ENCODE measurements around the gene ACAD8. TPM values are rescaled to one million over a fixed set of nuclear protein-coding genes. Genes with fewer than 3 reads are reported as not detected.

Gene ACAD8
- polyA plus RNA-seq, 6 donors from 2014 or later = 13.0 to 17.1 (median 14.1) TPM

- peaks cover 0 to 6% of the 10 kb centered on the region in 2 donors for H3K36me3 Mint-ChIP-seq
- H3K27ac Mint-ChIP-seq = peak overlapping the region in 3 of 6 donors; percentile 22 to 92 (median 46)
- peaks cover 27 to 48% (median 32%) of the 10 kb centered on the region in 3 donors for H3K27me3 Mint-ChIP-seq
- peaks cover 52 to 75% (median 65%) of the 10 kb centered on the region in 3 donors for H3K4me1 Mint-ChIP-seq
- peak overlapping the region in 6 of 8 donors; percentile 13 to 65 (median 47) for H3K4me3 Mint-ChIP-seq
- H3K9me3 Mint-ChIP-seq = no peaks in the 10 kb centered on the region
- ATAC-seq (ENCODE audit: low read depth in 2 of 2) = no peak
- no peak for DNase-seq
These were observed 24.1 kb upstream of the ACAD8 start for GRCh38 chr11:134229126-134229790.

DNA sequence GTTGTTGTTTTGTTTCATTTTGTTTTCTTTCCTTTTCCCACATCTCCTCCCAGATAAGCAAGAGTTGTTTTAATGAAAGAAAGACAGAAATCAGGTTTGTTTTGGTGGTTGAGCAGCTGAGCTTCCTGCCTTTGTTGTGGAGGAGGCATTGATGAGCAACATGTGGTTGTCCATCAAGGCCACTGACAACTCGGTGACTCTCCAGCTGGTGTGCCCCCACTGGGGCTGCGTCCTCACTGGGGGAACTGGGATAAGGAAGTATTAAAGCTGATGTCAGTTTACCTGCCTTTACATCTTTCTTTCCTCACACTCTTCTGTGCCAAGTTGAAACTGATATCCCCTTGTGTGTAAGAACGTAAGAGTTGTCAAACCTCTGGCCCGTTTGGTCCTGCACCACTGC lies 23.0 kb upstream of the ACAD8 start:
- DNase-seq = no peak
- H3K36me3 Mint-ChIP-seq = peaks cover under 1 to 6% of the 10 kb centered on the region in 2 donors

DNA sequence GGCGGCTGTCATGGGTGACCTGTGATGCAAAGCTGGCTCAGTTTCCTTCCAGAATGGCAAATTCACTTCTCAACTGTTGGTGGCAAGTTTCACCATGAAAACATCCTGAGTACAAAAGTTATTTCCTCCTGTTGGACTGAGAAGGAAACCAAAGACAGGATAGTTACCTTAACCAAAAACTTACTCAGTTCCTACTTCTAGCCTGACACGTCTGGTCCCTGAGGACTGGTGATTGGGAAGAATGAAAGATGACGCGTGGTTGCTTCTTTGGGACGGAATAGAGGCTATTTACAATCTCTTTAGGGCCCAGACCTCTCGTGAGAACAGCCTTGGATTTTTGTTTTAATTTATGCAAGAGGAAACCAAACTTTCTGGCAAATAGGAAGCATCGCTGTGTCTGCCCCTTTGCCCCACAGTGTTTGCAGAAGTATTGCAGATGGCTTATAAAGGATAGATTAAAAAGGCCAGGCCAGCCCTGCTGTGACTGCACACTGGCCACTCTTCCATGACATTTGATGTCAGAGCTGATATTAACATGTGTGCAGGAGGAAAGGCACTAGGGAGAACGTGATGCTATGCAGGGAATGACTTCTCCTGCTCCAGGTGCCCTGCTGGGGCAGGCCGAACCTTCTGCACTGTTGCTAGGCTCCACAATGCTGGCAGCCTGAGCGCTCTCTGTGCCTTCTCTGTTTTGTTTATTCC lies 21.3 kb upstream of the ACAD8 start:
- H3K36me3 Mint-ChIP-seq = peaks cover 6 to 16% of the 10 kb centered on the region in 2 donors
- H3K27me3 Mint-ChIP-seq = peaks cover 22 to 39% (median 24%) of the 10 kb centered on the region in 3 donors
- H3K4me1 Mint-ChIP-seq = peaks cover 45 to 55% (median 51%) of the 10 kb centered on the region in 3 donors
- peak overlapping the region in 5 of 8 donors; percentile 10 to 74 (median 44) for H3K4me3 Mint-ChIP-seq
- ATAC-seq (ENCODE audit: low read depth in 2 of 2) (no peak), DNase-seq (no peak)
- no peaks in the 10 kb centered on the region for H3K9me3 Mint-ChIP-seq
- peak overlapping the region in 2 of 6 donors; percentile 8 to 17 for H3K27ac Mint-ChIP-seq

More for the DNA sequence above, 23.0 kb upstream of the ACAD8 start:
- no peak for ATAC-seq (ENCODE audit: low read depth in 2 of 2)
- Mint-ChIP-seq H3K4me3 (peak overlapping the region in 7 of 8 donors; percentile 31 to 84 (median 54)), H3K27me3 (peaks cover 27 to 52% (median 31%) of the 10 kb centered on the region in 3 donors), H3K9me3 (no peaks in the 10 kb centered on the region), H3K27ac (peak overlapping the region in 2 of 6 donors; percentile 53 to 63), H3K4me1 (peaks cover 47 to 69% (median 62%) of the 10 kb centered on the region in 3 donors)

DNA sequence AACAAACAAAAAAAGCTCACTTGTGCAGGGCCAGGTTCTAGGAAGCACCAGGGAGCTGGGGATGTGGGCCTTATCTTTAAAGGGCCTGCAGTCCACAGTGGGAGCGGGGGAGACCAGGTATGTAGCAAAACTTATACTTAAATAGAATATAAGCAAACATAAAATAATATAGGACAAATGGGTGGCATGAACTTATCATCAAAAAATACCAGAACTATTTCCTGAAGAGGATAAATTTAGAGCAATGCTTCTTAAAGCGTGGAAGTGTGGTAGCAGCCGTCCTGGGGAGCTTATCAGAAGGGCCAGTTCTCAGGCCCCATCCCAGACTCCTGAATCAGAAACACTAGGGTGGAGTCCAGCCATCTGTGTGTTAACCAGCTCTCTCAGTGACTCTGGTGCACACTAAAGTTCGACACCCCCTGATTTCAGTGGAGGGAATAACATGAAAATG lies 19.6 kb upstream of the ACAD8 start:
- Mint-ChIP-seq H3K36me3 (peaks cover 12 to 29% of the 10 kb centered on the region in 2 donors), H3K4me1 (peaks cover 29 to 46% (median 39%) of the 10 kb centered on the region in 3 donors), H3K4me3 (no peak overlapping the region), H3K27me3 (peaks cover 19 to 27% (median 22%) of the 10 kb centered on the region in 3 donors), H3K9me3 (no peaks in the 10 kb centered on the region), H3K27ac (no peak overlapping the region)
- DNase-seq = no peak
- no peak for ATAC-seq (ENCODE audit: low read depth in 2 of 2)

- Mint-ChIP-seq H3K4me3 (no peak overlapping the region), H3K9me3 (no peaks in the 10 kb centered on the region), H3K4me1 (peaks cover 15 to 30% (median 22%) of the 10 kb centered on the region in 3 donors), H3K27me3 (peaks cover 8 to 20% (median 14%) of the 10 kb centered on the region in 3 donors), H3K36me3 (peaks cover 17 to 36% of the 10 kb centered on the region in 2 donors), H3K27ac (no peak overlapping the region)
- DNase-seq (no peak), ATAC-seq (ENCODE audit: low read depth in 2 of 2) (no peak)
These were observed 18.0 kb upstream of the ACAD8 start for GRCh38 chr11:134235399-134235798.

- H3K4me3 Mint-ChIP-seq = no peak overlapping the region
- peaks cover 0 to 12% (median 8%) of the 10 kb centered on the region in 3 donors for H3K27me3 Mint-ChIP-seq
- no peaks in the 10 kb centered on the region for H3K9me3 Mint-ChIP-seq
- DNase-seq = no peak
- peaks cover 17 to 30% of the 10 kb centered on the region in 2 donors for H3K36me3 Mint-ChIP-seq
- H3K27ac Mint-ChIP-seq = no peak overlapping the region
- no peak for ATAC-seq (ENCODE audit: low read depth in 2 of 2)
- H3K4me1 Mint-ChIP-seq = peaks cover 7 to 14% (median 8%) of the 10 kb centered on the region in 3 donors
These were observed 16.4 kb upstream of the ACAD8 start for GRCh38 chr11:134236834-134237556.

- H3K27me3 Mint-ChIP-seq = peaks cover 0 to 7% (median 3%) of the 10 kb centered on the region in 3 donors
- H3K4me3 Mint-ChIP-seq = no peak overlapping the region
- H3K9me3 Mint-ChIP-seq = no peaks in the 10 kb centered on the region
- ATAC-seq (ENCODE audit: low read depth in 2 of 2) (no peak), DNase-seq (no peak)
- no peak overlapping the region for H3K27ac Mint-ChIP-seq
- peaks cover 17 to 30% of the 10 kb centered on the region in 2 donors for H3K36me3 Mint-ChIP-seq
- peaks cover 2 to 8% (median 3%) of the 10 kb centered on the region in 3 donors for H3K4me1 Mint-ChIP-seq
These were observed 15.8 kb upstream of the ACAD8 start for GRCh38 chr11:134237557-134237922.

GRCh38 chr11:134238956-134239355 lies 14.4 kb upstream of the ACAD8 start:
- Mint-ChIP-seq H3K4me1 (no peaks in the 10 kb centered on the region), H3K27ac (no peak overlapping the region), H3K9me3 (no peaks in the 10 kb centered on the region), H3K4me3 (no peak overlapping the region), H3K36me3 (peaks cover 17 to 30% of the 10 kb centered on the region in 2 donors), H3K27me3 (peaks cover 0 to 7% (median 0%) of the 10 kb centered on the region in 3 donors)
- ATAC-seq (ENCODE audit: low read depth in 2 of 2) (no peak), DNase-seq (no peak)

GRCh38 chr11:134240592-134240991 lies 12.8 kb upstream of the ACAD8 start:
- Mint-ChIP-seq H3K27me3 (no peaks in the 10 kb centered on the region), H3K36me3 (peaks cover 14 to 30% of the 10 kb centered on the region in 2 donors), H3K4me3 (no peak overlapping the region), H3K4me1 (peaks cover 0 to 6% (median 4%) of the 10 kb centered on the region in 3 donors), H3K9me3 (no peaks in the 10 kb centered on the region), H3K27ac (no peak overlapping the region)
- no peak for DNase-seq
- no peak for ATAC-seq (ENCODE audit: low read depth in 2 of 2)

DNA sequence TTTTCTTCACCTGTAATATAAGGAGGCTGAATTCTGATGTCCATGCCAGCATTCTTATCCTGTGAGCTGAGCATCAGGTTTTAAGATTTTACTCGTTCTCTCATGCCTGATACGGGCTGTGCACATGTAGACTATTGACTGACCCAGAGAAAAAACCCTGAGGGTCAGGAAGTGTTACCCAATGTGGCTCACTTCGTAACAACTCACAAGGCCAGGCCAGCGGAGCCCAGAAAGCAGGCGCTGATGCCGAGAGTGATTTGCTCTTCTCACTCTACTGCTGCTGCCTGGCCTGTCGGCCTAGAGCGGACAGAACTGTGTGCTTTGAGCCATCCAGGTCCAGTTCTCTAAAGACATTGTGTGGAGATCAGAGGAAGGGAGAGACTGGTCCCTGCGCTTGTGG lies 11.0 kb upstream of the ACAD8 start:
- H3K36me3 Mint-ChIP-seq = peaks cover 21 to 29% of the 10 kb centered on the region in 2 donors
- H3K27ac Mint-ChIP-seq = peak overlapping the region in 1 of 6 donors; percentile 57
- DNase-seq = no peak
- no peaks in the 10 kb centered on the region for H3K9me3 Mint-ChIP-seq
- H3K4me3 Mint-ChIP-seq = no peak overlapping the region
- no peak for ATAC-seq (ENCODE audit: low read depth in 2 of 2)
- H3K4me1 Mint-ChIP-seq = peaks cover 0 to 6% (median 4%) of the 10 kb centered on the region in 3 donors
- H3K27me3 Mint-ChIP-seq = no peaks in the 10 kb centered on the region

DNA sequence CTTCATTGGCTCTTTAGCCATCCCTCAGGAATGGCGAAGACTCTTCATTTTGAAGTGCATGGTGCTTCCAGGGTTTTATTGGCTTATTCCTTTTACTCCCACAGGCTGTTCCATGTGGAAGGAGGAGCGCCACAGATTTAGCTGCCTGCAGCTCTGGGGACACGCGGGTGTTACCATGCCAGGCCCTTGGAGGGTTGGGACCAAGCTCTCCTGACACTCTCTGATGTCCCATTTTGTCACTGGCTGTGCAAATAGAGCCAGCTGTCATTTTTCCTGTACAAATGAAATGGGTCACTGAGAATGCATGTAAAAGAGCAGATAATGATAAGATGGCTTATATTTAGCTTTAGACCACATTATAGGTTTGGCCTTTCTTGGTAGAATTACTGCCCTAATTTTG lies 9.5 kb upstream of the ACAD8 start:
- H3K4me1 Mint-ChIP-seq = peaks cover 0 to 6% (median 4%) of the 10 kb centered on the region in 3 donors
- peak overlapping the region in 1 of 6 donors; percentile 42 for H3K27ac Mint-ChIP-seq
- ATAC-seq (ENCODE audit: low read depth in 2 of 2) = no peak

GRCh38 chr11:134244593-134244992 lies 8.8 kb upstream of the ACAD8 start:
- no peaks in the 10 kb centered on the region for H3K9me3 Mint-ChIP-seq
- H3K27me3 Mint-ChIP-seq = no peaks in the 10 kb centered on the region
- no peak overlapping the region for H3K27ac Mint-ChIP-seq
- H3K4me3 Mint-ChIP-seq = no peak overlapping the region
- H3K36me3 Mint-ChIP-seq = peaks cover 28 to 31% of the 10 kb centered on the region in 2 donors
- no peak for DNase-seq
- peaks cover 0 to 6% (median 4%) of the 10 kb centered on the region in 3 donors for H3K4me1 Mint-ChIP-seq
- ATAC-seq (ENCODE audit: low read depth in 2 of 2) = peak; percentile 71 to 87

More for the DNA sequence above, 9.5 kb upstream of the ACAD8 start:
- peaks cover 28 to 32% of the 10 kb centered on the region in 2 donors for H3K36me3 Mint-ChIP-seq
- H3K27me3 Mint-ChIP-seq = no peaks in the 10 kb centered on the region
- H3K4me3 Mint-ChIP-seq = no peak overlapping the region
- no peaks in the 10 kb centered on the region for H3K9me3 Mint-ChIP-seq
- no peak for DNase-seq

DNA sequence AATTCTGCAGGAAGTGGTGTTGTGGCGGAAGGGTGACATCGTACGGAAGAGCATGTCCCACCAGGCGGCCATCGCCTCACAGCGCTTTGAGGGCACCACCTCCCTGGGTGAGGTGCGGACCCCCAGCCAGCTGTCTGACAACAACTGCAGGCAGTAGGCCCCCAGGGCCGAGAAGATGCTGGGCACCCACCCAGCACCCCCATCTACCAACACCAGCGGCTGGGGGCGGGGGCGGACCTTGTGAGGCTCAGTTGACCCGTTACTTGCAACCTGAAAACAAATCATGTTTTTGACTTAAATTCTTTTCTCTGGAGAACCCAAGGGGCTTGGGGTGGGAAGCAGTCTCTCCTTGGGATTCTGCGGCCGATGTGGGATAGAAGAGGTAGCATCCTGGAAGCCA lies 7.9 kb upstream of the ACAD8 start:
- Mint-ChIP-seq H3K4me1 (peaks cover 0 to 6% (median 4%) of the 10 kb centered on the region in 3 donors), H3K27ac (no peak overlapping the region), H3K27me3 (no peaks in the 10 kb centered on the region), H3K9me3 (no peaks in the 10 kb centered on the region), H3K36me3 (peaks cover 23 to 31% of the 10 kb centered on the region in 2 donors), H3K4me3 (no peak overlapping the region)
- DNase-seq (no peak), ATAC-seq (ENCODE audit: low read depth in 2 of 2) (no peak)

Measured in naive B cell (primary cell).